H1 (cell line): Measurements from ENCODE around the gene SYT6. TPM values are rescaled to one million over a fixed set of nuclear protein-coding genes. Genes with fewer than 3 reads are reported as not detected.

ENCODE experiments used
- CTCF ChIA-PET: fragments of 300-600 bp; sonication (Branson Sonifier 250); formaldehyde crosslinking; loops from one replicate; lab custom pipeline; 2021; ENCODE audit not compliant: partially characterized antibody; lab: Charles Lee
- POLR2A ChIA-PET: fragments of 300-600 bp; sonication (Branson Sonifier 250); formaldehyde crosslinking; loops from one replicate; lab custom pipeline; 2021; ENCODE audit warnings: inconsistent platforms; ENCODE audit not compliant: partially characterized antibody; lab: Charles Lee
- DNase-seq, 2 experiments: peaks; one replicate each; pipeline versions ENCODE4 v3.0.0 to v3.0.0-alpha.2; 2010 to 2022; ENCODE audit warnings: low spot score in 2 of 2, low read depth in 1 of 2, mixed read lengths in 1 of 2
- FAIRE-seq: peaks from 2 replicates; lab custom pipeline; 2011; peaks lifted over from hg19 to GRCh38; lab: Jason Lieb, UNC
- H2AFZ ChIP-seq: 2 replicates; pipeline ENCODE4 v1.8.1; 2012; ENCODE audit warnings: low read length, inconsistent platforms
- H2AK5ac ChIP-seq: 2 replicates; pipeline ENCODE4 v1.6.1; 2013; ENCODE audit warnings: low read depth, low read length
- H2BK120ac ChIP-seq: replicated peaks from 2 replicates; pipeline ENCODE3; 2013; ENCODE audit warnings: low read depth, low read length, inconsistent platforms
- H2BK12ac ChIP-seq: 2 replicates; pipeline ENCODE4 v1.6.1; 2013; ENCODE audit warnings: low read depth, low read length
- H2BK15ac ChIP-seq: 2 replicates; pipeline ENCODE4 v1.6.1; 2013; ENCODE audit warnings: low read length
- H2BK20ac ChIP-seq: 2 replicates; pipeline ENCODE4 v1.6.1; 2013; ENCODE audit warnings: low read length
- H2BK5ac ChIP-seq: 2 replicates; pipeline ENCODE4 v1.6.1; 2013; ENCODE audit warnings: low read depth, low read length
- H3K14ac ChIP-seq: 2 replicates; pipeline ENCODE4 v1.6.1; 2013; ENCODE audit warnings: inconsistent platforms; ENCODE audit not compliant: insufficient read length
- H3K18ac ChIP-seq: 2 replicates; pipeline ENCODE4 v1.6.1; 2013; ENCODE audit warnings: low read length; ENCODE audit errors: extremely low read depth
- H3K23ac ChIP-seq: 2 replicates; pipeline ENCODE4 v1.6.1; 2013; ENCODE audit warnings: inconsistent platforms; ENCODE audit not compliant: insufficient read length
- H3K23me2 ChIP-seq: 2 replicates; pipeline ENCODE4 v1.6.1; 2013; ENCODE audit warnings: low read depth, low read length
- H3K27ac ChIP-seq: 2 replicates; pipeline ENCODE4 v1.6.1; 2011; ENCODE audit warnings: low read depth, low read length, inconsistent platforms
- H3K27me3 ChIP-seq, 4 experiments: replicated peaks in 1 of 4; 1 replicate in 1 of 4; 2 replicates in 3 of 4; pipeline versions ENCODE4 v1.6.1 to v1.8.1; 2011 to 2013; ENCODE audit warnings: low read length in 3 of 4, mild to moderate bottlenecking in 3 of 4, inconsistent platforms in 2 of 4, mixed read lengths in 2 of 4, moderate library complexity in 1 of 4; ENCODE audit not compliant: control insufficient read depth in 3 of 4, insufficient read depth in 3 of 4; ENCODE audit errors: extremely low read depth in 1 of 4
- H3K36me3 ChIP-seq, 4 experiments: 2 replicates each; pipeline versions ENCODE4 v1.6.1 to v1.8.1; 2011 to 2013; ENCODE audit warnings: mild to moderate bottlenecking in 4 of 4, low read length in 3 of 4, moderate library complexity in 2 of 4, control low read depth in 1 of 4, inconsistent platforms in 1 of 4; ENCODE audit not compliant: insufficient read depth in 4 of 4, control insufficient read depth in 2 of 4
- H3K4ac ChIP-seq: replicated peaks from 2 replicates; pipeline ENCODE3; 2013; ENCODE audit warnings: low read length, low read depth, mixed read lengths, inconsistent platforms; ENCODE audit not compliant: insufficient read length
- H3K4me1 ChIP-seq, 4 experiments: replicated peaks in 1 of 4; 1 replicate in 1 of 4; 2 replicates in 3 of 4; pipeline versions ENCODE4 v1.6.1 to v1.8.1; 2011 to 2013; ENCODE audit warnings: low read length in 3 of 4, inconsistent platforms in 2 of 4, mixed read lengths in 1 of 4; ENCODE audit not compliant: insufficient read depth in 4 of 4, control insufficient read depth in 3 of 4
- H3K4me2 ChIP-seq, 2 experiments: 2 replicates each; pipeline versions ENCODE4 v1.6.1 to v1.8.1; 2011 to 2013; ENCODE audit warnings: low read depth in 2 of 2, low read length in 2 of 2, control low read depth in 1 of 2, inconsistent platforms in 1 of 2, mild to moderate bottlenecking in 1 of 2; ENCODE audit not compliant: insufficient read depth in 1 of 2
- H3K4me3 ChIP-seq, 4 experiments: fragments of 200-600, 300-600 bp in 1 of 4; sonication (generic), shearing (Covaris generic), sonication (Bioruptor Twin) in 1 of 4; 2 replicates each; pipeline versions ENCODE4 v1.5.1 to v1.8.1; 2011 to 2016; ENCODE audit warnings: low read length in 4 of 4, low read depth in 3 of 4, control low read depth in 2 of 4, inconsistent platforms in 2 of 4, mild to moderate bottlenecking in 2 of 4, mixed read lengths in 1 of 4, moderate library complexity in 1 of 4; ENCODE audit not compliant: insufficient read depth in 2 of 4; ENCODE audit errors: extremely low read depth in 1 of 4
- H3K56ac ChIP-seq: replicated peaks from 2 replicates; pipeline ENCODE3; 2013; ENCODE audit warnings: low read depth, mild to moderate bottlenecking, mixed read lengths, low read length, inconsistent platforms; ENCODE audit not compliant: insufficient read length
- H3K79me1 ChIP-seq: 2 replicates; pipeline ENCODE4 v1.6.1; 2013; ENCODE audit warnings: low read depth, low read length, control low read depth
- H3K79me2 ChIP-seq, 2 experiments: 2 replicates each; pipeline versions ENCODE4 v1.6.1 to v1.8.1; 2012 to 2013; ENCODE audit warnings: low read length in 2 of 2, mild to moderate bottlenecking in 2 of 2, inconsistent platforms in 1 of 2; ENCODE audit not compliant: insufficient read depth in 2 of 2, control insufficient read depth in 1 of 2
- H3K9ac ChIP-seq, 4 experiments: replicated peaks in 1 of 4; 1 replicate in 1 of 4; 2 replicates in 3 of 4; pipeline versions ENCODE4 v1.6.1 to v1.8.1; 2011 to 2013; ENCODE audit warnings: low read depth in 3 of 4, low read length in 3 of 4, control low read depth in 2 of 4, mild to moderate bottlenecking in 2 of 4, moderate library complexity in 2 of 4, inconsistent platforms in 1 of 4; ENCODE audit errors: extremely low read depth in 1 of 4
- H3K9me3 ChIP-seq, 2 experiments: 2 replicates each; pipeline versions ENCODE4 v1.6.1 to v1.8.1; 2012 to 2013; ENCODE audit warnings: mild to moderate bottlenecking in 2 of 2, moderate library complexity in 2 of 2, control low read depth in 1 of 2, inconsistent platforms in 1 of 2, low read depth in 1 of 2, low read length in 1 of 2, mixed read lengths in 1 of 2; ENCODE audit not compliant: insufficient read depth in 2 of 2
- H4K20me1 ChIP-seq, 2 experiments: replicated peaks in 1 of 2; 2 replicates each; pipeline versions ENCODE3 to v1.8.1; 2011 to 2013; ENCODE audit warnings: inconsistent platforms in 2 of 2, low read length in 2 of 2, mild to moderate bottlenecking in 1 of 2; ENCODE audit not compliant: insufficient read depth in 2 of 2, control insufficient read depth in 1 of 2
- H4K5ac ChIP-seq: 2 replicates; pipeline ENCODE4 v1.6.1; 2013; ENCODE audit warnings: low read length, low read depth, mixed read lengths, inconsistent platforms; ENCODE audit not compliant: insufficient read length
- H4K8ac ChIP-seq: 2 replicates; pipeline ENCODE4 v1.8.0; 2013; ENCODE audit warnings: mild to moderate bottlenecking, moderate library complexity, low read length, inconsistent platforms; ENCODE audit not compliant: insufficient read depth; ENCODE audit errors: extremely low read depth
- H4K91ac ChIP-seq: replicated peaks from 2 replicates; pipeline ENCODE3; 2013; ENCODE audit warnings: low read length, mixed read lengths, inconsistent platforms; ENCODE audit not compliant: insufficient read length
- PHF8 ChIP-seq: fragments of 200-600 bp; sonication (generic); conservative IDR thresholded peaks from 2 replicates; pipeline ENCODE4 v1.7.1; 2012; ENCODE audit warnings: low read depth, mild to moderate bottlenecking, inconsistent platforms, low read length, moderate library complexity
- SIRT6 ChIP-seq: IDR thresholded peaks from one replicate; pipeline ENCODE4 v1.7.1; 2012; ENCODE audit warnings: low read length, inconsistent platforms
- WGBS, 2 experiments: shearing (Covaris generic) in 1 of 2; methylation state at CpG; one replicate each; pipeline versions ENCODE4 v1.1.6 to v1.1.7; 2013 to 2015; ENCODE audit warnings: low lambda C conversion rate in 2 of 2, mixed read lengths in 2 of 2, inconsistent platforms in 1 of 2, low coverage in 1 of 2, missing lambda C conversion rate in 1 of 2; ENCODE audit not compliant: insufficient replicate concordance in 2 of 2, insufficient coverage in 1 of 2, insufficient read length in 1 of 2; ENCODE audit errors: extremely low coverage in 1 of 2, missing lambda C conversion rate in 1 of 2; 5-methylcytosine and 5-hydroxymethylcytosine counted together
- polyA plus RNA-seq, 7 experiments: library from polyadenylated mRNA; depleted of rRNA in 3 of 7; stranded (reverse) in 5 of 7; unstranded in 2 of 7; fragments of >200 nt in 5 of 7; fragments of 200-250 nt in 2 of 7; gene quantifications; 1 replicate in 5 of 7; 2 replicates in 1 of 7; 4 replicates in 1 of 7; pipeline versions ENCODE4 v1.2.1 to v1.2.3, GENCODE V29; 2011 to 2013; ENCODE audit warnings: missing spikeins in 2 of 7, mixed read lengths in 2 of 7
- total RNA-seq: library from RNA; stranded (reverse); fragmentation: NEBNext Ultra II Directional; extraction: Animal tissue kit (Norgen Biotek cat#: 25700); gene quantifications from 2 replicates; pipeline ENCODE4 v1.2.1, GENCODE V29; 2021

The SYT6 gene
- total and polyA plus RNA-seq, 2 of the 8 experiments (the other 6 are each of a cell fraction or from before 2014, with no cell fraction given) = 33.7 to 83.5 TPM

GRCh38 chr1:114109981-114110380 lies 43.7 kb downstream of the SYT6 start:
- 94% methylated on average over 2 of the region's 2 CpGs; no CpG with 5 or more reads in 1 of the 2 experiments for WGBS, 2 experiments
- Histone ChIP-seq H4K5ac (no peak overlapping the region), H3K18ac (no peak overlapping the region), H2BK120ac (no peak overlapping the region), H3K27ac (no peak overlapping the region), H3K14ac (no peak overlapping the region), H2BK15ac (no peak overlapping the region), H2BK20ac (no peak overlapping the region), H3K23me2 (no peaks in the 10 kb centered on the region), H3K79me1 (peaks cover 5% of the 10 kb centered on the region), H4K8ac (no peak overlapping the region), H2BK5ac (no peak overlapping the region), H3K79me2 (no peaks in the 10 kb centered on the region), H3K9ac (no peak overlapping the region), H3K4me3 (no peak overlapping the region), H4K91ac (no peak overlapping the region), H3K4me2 (no peak overlapping the region), H3K36me3 (peaks cover 7 to 84% (median 19%) of the 10 kb centered on the region in 4 experiments; a peak in 6 of 8 replicates), H2AFZ (no peak overlapping the region), H3K4me1 (peaks cover 2 to 20% (median 10%) of the 10 kb centered on the region in 4 experiments), H3K27me3 (no peaks in the 10 kb centered on the region; a peak in 2 of 7 replicates), H2AK5ac (no peak overlapping the region), H3K56ac (no peak overlapping the region), H3K23ac (no peak overlapping the region), H4K20me1 (no peaks in the 10 kb centered on the region), H3K4ac (no peak overlapping the region), H3K9me3 (no peaks in the 10 kb centered on the region), H2BK12ac (no peak overlapping the region)
- DNase-seq (no peak), FAIRE-seq (no peak)
- ChIA-PET POLR2A (interaction anchor here (0.6 to 1.9 kb wide), 3 partner anchors 8 to 277 kb away, joined by 3 to 6 read pairs (median 3); no protein-coding TSS in a partner anchor), CTCF (interaction anchor here (1.0 to 1.7 kb wide), 10 partner anchors 9 to 135 kb away, joined by 3 to 5 read pairs (median 4); partner anchors contain the start of gene SYT6)
- no peak for TF ChIP-seq PHF8
- no peak for TF ChIP-seq SIRT6
